WERI-Rb-1 (cell line): ENCODE results near the gene KLK11.

Experiments
- DNase-seq: peaks from one replicate; pipeline ENCODE4 v3.0.0-alpha.2; 2020
- H3K27ac ChIP-seq: fragments of 250-450 bp; sonication (Bioruptor Pico); 2 replicates; pipeline ENCODE4 v1.5.1; 2020; ENCODE audit warnings: mild to moderate bottlenecking, moderate library complexity
- H3K27me3 ChIP-seq: fragments of 250-450 bp; sonication (Bioruptor Pico); 2 replicates; pipeline ENCODE4 v1.5.1; 2021; ENCODE audit warnings: mild to moderate bottlenecking, low read depth, moderate library complexity; ENCODE audit not compliant: insufficient read depth, severe bottlenecking
- H3K36me3 ChIP-seq: fragments of 250-450 bp; sonication (Bioruptor Pico); 2 replicates; pipeline ENCODE4 v1.5.1; 2020; ENCODE audit warnings: mild to moderate bottlenecking, moderate library complexity
- H3K4me3 ChIP-seq: 2 replicates; pipeline ENCODE4 v1.5.1; 2011; ENCODE audit warnings: low read depth, mild to moderate bottlenecking, control low read depth, low read length
- H3K9me3 ChIP-seq: fragments of 250-450 bp; sonication (Bioruptor Pico); 2 replicates; pipeline ENCODE4 v1.5.1; 2021; ENCODE audit warnings: mild to moderate bottlenecking, moderate library complexity; ENCODE audit not compliant: severe bottlenecking
- CTCF ChIP-seq: IDR thresholded peaks from 2 replicates; pipeline ENCODE4 v1.5.1; 2011; ENCODE audit warnings: low read depth, mild to moderate bottlenecking, control low read depth, inconsistent platforms, low read length

Gene KLK11

DNA sequence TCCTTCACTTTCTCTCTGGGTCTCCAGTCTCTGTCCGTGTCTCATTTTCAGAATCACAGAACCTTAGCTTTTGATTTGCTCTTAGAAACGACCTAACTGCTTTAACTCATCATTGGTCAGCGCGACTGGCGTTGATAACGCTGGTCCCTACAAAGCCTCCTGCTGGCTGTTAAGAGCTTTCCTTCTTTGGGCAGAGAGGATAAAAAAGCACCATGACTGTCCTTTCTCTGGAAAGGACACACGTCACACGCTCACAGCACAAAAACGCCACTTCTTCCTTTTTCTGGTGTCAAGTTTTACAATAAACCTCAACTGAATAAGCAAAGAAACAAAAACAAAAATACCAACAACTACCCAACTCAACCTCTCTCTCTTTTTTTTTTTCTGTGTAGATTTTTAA lies 10.1 kb upstream of the KLK11 start:
- Histone ChIP-seq H3K27ac (no peak overlapping the region), H3K27me3 (peaks cover 73% of the 10 kb centered on the region), H3K36me3 (no peaks in the 10 kb centered on the region), H3K9me3 (no peaks in the 10 kb centered on the region), H3K4me3 (no peak overlapping the region)
- no peak for DNase-seq
- TF ChIP-seq CTCF = no peak

DNA sequence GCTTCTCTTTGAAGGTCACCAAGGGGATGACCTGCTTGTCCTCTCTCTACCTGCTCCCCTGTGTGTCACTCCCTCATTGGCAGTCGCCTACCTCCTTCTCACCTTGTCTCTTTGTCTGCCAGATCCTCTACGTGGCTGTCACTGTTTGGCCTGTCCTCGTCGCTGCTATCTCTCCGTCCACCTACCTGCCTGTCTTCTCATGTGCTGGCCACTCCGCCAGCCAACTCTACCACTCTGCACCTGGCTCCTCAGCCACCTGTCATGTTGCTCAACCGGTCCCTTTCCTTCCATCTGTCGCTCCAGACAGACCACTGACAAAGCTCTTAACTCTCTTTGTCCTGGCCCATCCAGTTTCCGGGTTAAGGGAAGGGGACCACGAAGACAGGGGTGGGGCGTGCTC lies 8.3 kb upstream of the KLK11 start, which contains the start of gene KLK12:
Gene KLK12 (minus strand): TSS at position 299 of the 400 bp plus-strand sequence. CDS start 381 bp downstream, outside the sequence.
- DNase-seq = no peak
- no peak within 1 kb of the TSS for H3K27ac ChIP-seq
- no peak within 1 kb of the TSS for H3K4me3 ChIP-seq
- peaks cover 75% of the 10 kb centered on the region for H3K27me3 ChIP-seq
- TF ChIP-seq CTCF = no peak
- no peaks in the 10 kb centered on the region for H3K36me3 ChIP-seq
- H3K9me3 ChIP-seq = no peaks in the 10 kb centered on the region

- H3K27me3 ChIP-seq = peaks cover 85% of the 10 kb centered on the region
- no peak for TF ChIP-seq CTCF
- H3K4me3 ChIP-seq = no peak overlapping the region
These were observed 5.4 kb upstream of the KLK11 start for GRCh38 chr19:51031880-51032225.

DNA sequence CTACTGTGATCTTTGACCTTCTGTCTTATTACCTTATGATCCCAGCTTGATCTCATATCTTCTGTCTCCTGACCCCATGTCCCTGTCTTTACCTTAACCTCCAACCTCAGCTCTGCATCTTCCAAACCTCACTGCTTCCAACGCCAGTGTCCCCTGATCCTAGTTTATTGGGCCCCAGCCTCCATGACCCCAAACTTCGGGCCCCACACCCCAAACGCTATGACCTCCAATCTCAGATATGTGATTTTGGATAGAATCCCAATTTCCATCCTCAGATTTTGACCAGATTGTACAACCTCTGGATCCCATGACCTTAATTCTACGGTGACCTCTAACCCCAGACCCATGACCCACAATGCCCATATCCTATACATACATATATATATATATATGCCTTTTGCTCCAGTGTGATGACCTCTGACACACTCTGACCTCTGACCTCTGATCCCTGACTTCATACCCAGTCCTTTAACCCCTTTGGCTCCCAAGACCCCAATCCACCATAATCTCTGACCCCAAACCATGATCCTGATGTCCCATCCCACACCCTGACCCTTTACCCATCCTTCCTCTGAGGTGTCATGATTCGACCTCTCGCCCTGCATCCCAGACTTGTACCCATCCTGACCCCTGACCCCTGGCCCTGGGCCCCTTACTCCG lies 4.9 kb upstream of the KLK11 start:
- DNase-seq = no peak
- no peak for TF ChIP-seq CTCF
- Histone ChIP-seq H3K27me3 (peaks cover 85% of the 10 kb centered on the region), H3K36me3 (no peaks in the 10 kb centered on the region), H3K4me3 (no peak overlapping the region), H3K27ac (no peak overlapping the region), H3K9me3 (no peaks in the 10 kb centered on the region)

More at GRCh38 chr19:51031880-51032225, 5.4 kb upstream of the KLK11 start:
- Histone ChIP-seq H3K36me3 (no peaks in the 10 kb centered on the region), H3K27ac (no peak overlapping the region), H3K9me3 (no peaks in the 10 kb centered on the region)
- no peak for DNase-seq

GRCh38 chr19:51030631-51031030 lies 4.2 kb upstream of the KLK11 start:
- TF ChIP-seq CTCF = no peak
- Histone ChIP-seq H3K36me3 (no peaks in the 10 kb centered on the region), H3K27me3 (peaks cover 85% of the 10 kb centered on the region), H3K9me3 (no peaks in the 10 kb centered on the region), H3K27ac (no peak overlapping the region), H3K4me3 (no peak overlapping the region)
- no peak for DNase-seq

DNA sequence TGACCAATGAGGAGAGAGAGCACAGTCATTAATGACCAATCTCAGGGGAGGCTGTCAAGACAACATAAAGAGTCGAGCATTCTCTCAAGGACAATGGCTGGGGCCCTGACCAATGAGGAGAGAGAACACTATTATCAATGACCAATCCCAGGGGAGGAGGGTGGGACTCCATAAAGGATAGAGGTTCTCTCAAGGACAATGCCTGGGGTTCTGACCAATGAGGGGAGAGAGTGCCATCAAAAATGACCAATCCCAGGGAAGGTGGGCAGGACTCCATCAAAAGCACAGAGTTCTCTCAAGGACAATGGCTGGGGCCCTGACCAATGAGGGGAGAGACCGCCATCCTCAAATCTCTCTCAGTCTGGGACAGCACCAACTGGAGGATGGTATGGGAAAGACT lies 3.3 kb upstream of the KLK11 start:
- no peaks in the 10 kb centered on the region for H3K36me3 ChIP-seq
- H3K9me3 ChIP-seq = no peaks in the 10 kb centered on the region
- H3K27me3 ChIP-seq = peaks cover 79% of the 10 kb centered on the region
- no peak for DNase-seq
- no peak overlapping the region for H3K27ac ChIP-seq
- no peak for TF ChIP-seq CTCF
- H3K4me3 ChIP-seq = no peak overlapping the region
